ENCODE results near the gene TMEM248. TPM values are rescaled to one million over a fixed set of nuclear protein-coding genes. Genes with fewer than 3 reads are reported as not detected.
"Not testable (repeated sequence)": the region's sequence is repeated elsewhere in the genome, so short reads cannot be mapped to it uniquely, and the experiment has no call there.

Gene TMEM248
- total and polyA plus RNA-seq, 2 of the 8 experiments (the other 6 are each of a cell fraction or from before 2014, with no cell fraction given): 63.6 to 126 TPM

- H2BK5ac ChIP-seq (ENCODE audit: low read depth, low read length); H3K4me3 ChIP-seq (ENCODE audit: extremely low read depth in 1 of 4, insufficient read depth in 2 of 4, low read depth in 3 of 4, low read length in 4 of 4); H3K4ac ChIP-seq (replicated peaks; ENCODE audit: insufficient read length, low read depth, low read length); H2BK12ac ChIP-seq (ENCODE audit: low read depth, low read length); H3K9ac ChIP-seq (replicated peaks in 1 of 4; ENCODE audit: extremely low read depth in 1 of 4, low read depth in 3 of 4, low read length in 3 of 4); POLR2A ChIA-PET (ENCODE audit: partially characterized antibody); H4K8ac ChIP-seq (ENCODE audit: extremely low read depth, insufficient read depth, low read length); H3K18ac ChIP-seq (ENCODE audit: extremely low read depth, low read length); H3K27ac ChIP-seq (ENCODE audit: low read depth, low read length); H3K27me3 ChIP-seq (replicated peaks in 1 of 4; ENCODE audit: control insufficient read depth in 3 of 4, extremely low read depth in 1 of 4, insufficient read depth in 3 of 4, low read length in 3 of 4); H4K5ac ChIP-seq (ENCODE audit: insufficient read length, low read depth, low read length); H3K9me3 ChIP-seq (ENCODE audit: insufficient read depth in 2 of 2, low read depth in 1 of 2, low read length in 1 of 2); H2BK20ac ChIP-seq (ENCODE audit: low read length); H3K79me1 ChIP-seq (ENCODE audit: low read depth, low read length); DNase-seq (ENCODE audit: low read depth in 1 of 2, low spot score in 2 of 2); H2BK120ac ChIP-seq (replicated peaks; ENCODE audit: low read depth, low read length); H3K36me3 ChIP-seq (ENCODE audit: control insufficient read depth in 2 of 4, insufficient read depth in 4 of 4, low read length in 3 of 4); H2AFZ ChIP-seq (ENCODE audit: low read length); H4K20me1 ChIP-seq (replicated peaks in 1 of 2; ENCODE audit: control insufficient read depth in 1 of 2, insufficient read depth in 2 of 2, low read length in 2 of 2); H2AK5ac ChIP-seq (ENCODE audit: low read depth, low read length); H4K91ac ChIP-seq (replicated peaks; ENCODE audit: insufficient read length, low read length); H3K23me2 ChIP-seq (ENCODE audit: low read depth, low read length); H3K4me2 ChIP-seq (ENCODE audit: insufficient read depth in 1 of 2, low read depth in 2 of 2, low read length in 2 of 2); H2BK15ac ChIP-seq (ENCODE audit: low read length); H3K23ac ChIP-seq (ENCODE audit: insufficient read length); H3K56ac ChIP-seq (replicated peaks; ENCODE audit: insufficient read length, low read depth, low read length); H3K14ac ChIP-seq (ENCODE audit: insufficient read length); FAIRE-seq: not testable (repeated sequence)
- WGBS, 2 experiments (ENCODE audit: extremely low coverage in 1 of 2, insufficient coverage in 1 of 2, insufficient read length in 1 of 2, insufficient replicate concordance in 2 of 2, low coverage in 1 of 2, low lambda C conversion rate in 2 of 2, missing lambda C conversion rate in 1 of 2): 91% methylated on average over 7 of the region's 7 CpGs; no CpG with 5 or more reads in 1 of the 2 experiments
- Histone ChIP-seq H3K4me1 (replicated peaks in 1 of 4; ENCODE audit: control insufficient read depth in 3 of 4, insufficient read depth in 4 of 4, low read length in 3 of 4) (peaks cover 0 to 12% (median 3%) of the 10 kb centered on the region in 4 experiments; a peak in 3 of 7 replicates), H3K79me2 (ENCODE audit: control insufficient read depth in 1 of 2, insufficient read depth in 2 of 2, low read length in 2 of 2) (peaks cover 11 to 17% of the 10 kb centered on the region in 2 experiments)
- CTCF ChIA-PET (ENCODE audit: partially characterized antibody): interaction anchor here (1.3 to 1.7 kb wide), 4 partner anchors 9 to 15 kb away, joined by 3 to 5 read pairs (median 4); no protein-coding TSS in a partner anchor
Observed at GRCh38 chr7:66917904-66918303, 3.1 kb upstream of the TMEM248 start.

Data from H1 (cell line).